GM19239 (cell line): ENCODE data around the gene LILRA6.
"Not testable (repeated sequence)": the region's sequence is repeated elsewhere in the genome, so short reads cannot be mapped to it uniquely, and the experiment has no call there.

ENCODE experiments used
- DNase-seq: peaks from one replicate; pipeline ENCODE4 v3.0.0; 2011; ENCODE audit warnings: low spot score; ENCODE audit not compliant: insufficient read length
- FAIRE-seq: peaks from 2 replicates; lab custom pipeline; 2011; peaks lifted over from hg19 to GRCh38; lab: Jason Lieb, UNC

LILRA6 gene

GRCh38 chr19:54239491-54240371 lies 2.9 kb downstream of the LILRA6 start:
- FAIRE-seq = not testable (repeated sequence)

GRCh38 chr19:54233941-54234340 lies 8.6 kb downstream of the LILRA6 start:
- DNase-seq (no peak), FAIRE-seq (no peak)

More at GRCh38 chr19:54239491-54240371, 2.9 kb downstream of the LILRA6 start:
- DNase-seq = not testable (repeated sequence)

- FAIRE-seq = peak; percentile 86
- DNase-seq = peak; percentile 78
Measured at GRCh38 chr19:54231077-54231931, 11.3 kb downstream of the LILRA6 start.

- FAIRE-seq (no peak), DNase-seq (no peak)
Measured at GRCh38 chr19:54230031-54230430, 12.6 kb downstream of the LILRA6 start.

- FAIRE-seq = no peak
- DNase-seq = no peak
Measured at GRCh38 chr19:54229146-54229545, 13.4 kb downstream of the LILRA6 start.

GRCh38 chr19:54224619-54225018 lies 18.0 kb downstream of the LILRA6 start:
- DNase-seq, FAIRE-seq: not testable (repeated sequence)

GRCh38 chr19:54223937-54224281 lies 18.7 kb downstream of the LILRA6 start:
- not testable (repeated sequence) for FAIRE-seq

GRCh38 chr19:54223277-54223936 lies 19.2 kb downstream of the LILRA6 start:
- not testable (repeated sequence) for DNase-seq, FAIRE-seq

More at GRCh38 chr19:54223937-54224281, 18.7 kb downstream of the LILRA6 start:
- not testable (repeated sequence) for DNase-seq

- FAIRE-seq, DNase-seq: not testable (repeated sequence)
Measured at GRCh38 chr19:54222474-54223276, 19.9 kb downstream of the LILRA6 start, which contains the start of gene LILRB3. Gene LILRB3, minus strand, starts transcription at chr19:54223007. Its CDS starts 31 bp downstream, at chr19:54222976.

GRCh38 chr19:54221947-54222346 lies 20.6 kb downstream of the LILRA6 start:
- not testable (repeated sequence) for FAIRE-seq, DNase-seq

GRCh38 chr19:54219702-54220101 lies 22.9 kb downstream of the LILRA6 start:
- DNase-seq, FAIRE-seq: not testable (repeated sequence)

- FAIRE-seq = no peak
- no peak for DNase-seq
Measured at GRCh38 chr19:54218960-54219661, 23.5 kb downstream of the LILRA6 start.

- DNase-seq (no peak), FAIRE-seq (no peak)
Measured at GRCh38 chr19:54218259-54218658, 24.3 kb downstream of the LILRA6 start.

GRCh38 chr19:54217517-54218247 lies 24.9 kb downstream of the LILRA6 start:
- not testable (repeated sequence) for FAIRE-seq, DNase-seq

- DNase-seq = no peak
- FAIRE-seq = no peak
Measured at GRCh38 chr19:54216869-54217268, 25.7 kb downstream of the LILRA6 start.

- not testable (repeated sequence) for DNase-seq, FAIRE-seq
Measured at GRCh38 chr19:54214734-54215133, 27.9 kb downstream of the LILRA6 start.

- DNase-seq, FAIRE-seq: not testable (repeated sequence)
Measured at GRCh38 chr19:54214217-54214616, 28.4 kb downstream of the LILRA6 start.

- no peak for DNase-seq
- FAIRE-seq = no peak
Measured at GRCh38 chr19:54211235-54211634, 31.4 kb downstream of the LILRA6 start.
